Activated naive CD4-positive, alpha-beta T cell treated with anti-CD3 and anti-CD28 coated beads, Interleukin-2, amount 10 ng/mL, durations not matched to agents 7 days and 5 days (primary cell): ENCODE data around the gene RGS9.
A peak's percentile ranks its signal among the peaks of the same experiment; 100 is the strongest.

Experiments
- CTCF ChIA-PET: fragments of 350-600 bp; sonication (Branson Sonifier 250); formaldehyde crosslinking; loops from one replicate; lab custom pipeline; 2021; ENCODE audit warnings: antibody characterized with exemption; lab: Charles Lee
- DNase-seq: peaks from one replicate; pipeline ENCODE4 v3.0.0-alpha.2; 2020
- H3K27ac Mint-ChIP-seq: one replicate; pipeline ENCODE4 v1.8.0; 2021; ENCODE audit warnings: mild to moderate bottlenecking, moderate library complexity, mixed read lengths
- H3K27me3 Mint-ChIP-seq: one replicate; pipeline ENCODE4 v1.8.0; 2021; ENCODE audit warnings: mild to moderate bottlenecking, mixed read lengths
- H3K36me3 Mint-ChIP-seq: one replicate; pipeline ENCODE4 v1.8.0; 2021; ENCODE audit warnings: mixed read lengths
- H3K4me1 Mint-ChIP-seq: one replicate; pipeline ENCODE4 v1.8.0; 2021; ENCODE audit warnings: mixed read lengths
- H3K4me3 Mint-ChIP-seq: one replicate; pipeline ENCODE4 v1.8.0; 2021; ENCODE audit warnings: mild to moderate bottlenecking, moderate library complexity, mixed read lengths
- H3K9me3 Mint-ChIP-seq: one replicate; pipeline ENCODE4 v1.8.0; 2021; ENCODE audit warnings: mixed read lengths

RGS9 gene

GRCh38 chr17:65229621-65229995, 92.4 kb downstream of the RGS9 start:
- DNase-seq: no peak
- Mint-ChIP-seq H3K4me3 (no peak overlapping the region), H3K27ac (peak overlapping the region; percentile 72), H3K27me3 (peaks cover 53% of the 10 kb centered on the region), H3K4me1 (peaks cover 33% of the 10 kb centered on the region), H3K9me3 (no peaks in the 10 kb centered on the region), H3K36me3 (no peaks in the 10 kb centered on the region)
- CTCF ChIA-PET: interaction anchor here (1.0 to 4.5 kb wide), 7 partner anchors 11 to 936 kb away, joined by 3 to 35 read pairs (median 7); no protein-coding TSS in a partner anchor

- DNase-seq: no peak
- no peaks in the 10 kb centered on the region for H3K36me3 Mint-ChIP-seq
- CTCF ChIA-PET: interaction anchor here (0.5 to 4.5 kb wide), 9 partner anchors 9 to 935 kb away, joined by 3 to 35 read pairs (median 5); no protein-coding TSS in a partner anchor
- no peaks in the 10 kb centered on the region for H3K9me3 Mint-ChIP-seq
- H3K4me1 Mint-ChIP-seq: peaks cover 33% of the 10 kb centered on the region
- H3K27ac Mint-ChIP-seq: no peak overlapping the region
- H3K27me3 Mint-ChIP-seq: peaks cover 49% of the 10 kb centered on the region
- H3K4me3 Mint-ChIP-seq: no peak overlapping the region
These were observed 92.9 kb downstream of the RGS9 start for GRCh38 chr17:65230040-65230439.

GRCh38 chr17:65231086-65231485, 93.9 kb downstream of the RGS9 start:
- no peak for DNase-seq
- CTCF ChIA-PET: interaction anchor here (0.7 to 4.5 kb wide), 20 partner anchors 8 to 934 kb away, joined by 3 to 35 read pairs (median 6); no protein-coding TSS in a partner anchor
- H3K27ac Mint-ChIP-seq: no peak overlapping the region
- H3K27me3 Mint-ChIP-seq: peaks cover 41% of the 10 kb centered on the region
- peaks cover 33% of the 10 kb centered on the region for H3K4me1 Mint-ChIP-seq
- H3K9me3 Mint-ChIP-seq: no peaks in the 10 kb centered on the region
- H3K4me3 Mint-ChIP-seq: no peak overlapping the region
- H3K36me3 Mint-ChIP-seq: no peaks in the 10 kb centered on the region

- H3K27me3 Mint-ChIP-seq: peaks cover 34% of the 10 kb centered on the region
- H3K4me1 Mint-ChIP-seq: peaks cover 33% of the 10 kb centered on the region
- peak; percentile 65 for DNase-seq
- CTCF ChIA-PET: interaction anchor here (0.7 to 4.5 kb wide), 29 partner anchors 7 to 934 kb away, joined by 3 to 35 read pairs (median 4); no protein-coding TSS in a partner anchor
- no peak overlapping the region for H3K4me3 Mint-ChIP-seq
- no peaks in the 10 kb centered on the region for H3K9me3 Mint-ChIP-seq
- no peak overlapping the region for H3K27ac Mint-ChIP-seq
- H3K36me3 Mint-ChIP-seq: no peaks in the 10 kb centered on the region
These were observed 94.6 kb downstream of the RGS9 start for GRCh38 chr17:65231662-65232335.

GRCh38 chr17:65235284-65235683, 98.1 kb downstream of the RGS9 start:
- Mint-ChIP-seq H3K4me1 (peaks cover 3% of the 10 kb centered on the region), H3K27ac (no peak overlapping the region), H3K36me3 (no peaks in the 10 kb centered on the region), H3K4me3 (no peak overlapping the region), H3K9me3 (no peaks in the 10 kb centered on the region), H3K27me3 (peaks cover 31% of the 10 kb centered on the region)
- DNase-seq: no peak
- CTCF ChIA-PET: no interaction called here

GRCh38 chr17:65236321-65236720, 99.2 kb downstream of the RGS9 start:
- Mint-ChIP-seq H3K9me3 (no peaks in the 10 kb centered on the region), H3K4me1 (no peaks in the 10 kb centered on the region), H3K27ac (no peak overlapping the region), H3K4me3 (no peak overlapping the region), H3K27me3 (peaks cover 31% of the 10 kb centered on the region), H3K36me3 (no peaks in the 10 kb centered on the region)
- no peak for DNase-seq
- CTCF ChIA-PET: no interaction called here

GRCh38 chr17:65243838-65244625, 106.9 kb downstream of the RGS9 start:
- no peak overlapping the region for H3K27ac Mint-ChIP-seq
- no peaks in the 10 kb centered on the region for H3K36me3 Mint-ChIP-seq
- H3K4me1 Mint-ChIP-seq: peaks cover 7% of the 10 kb centered on the region
- DNase-seq: no peak
- H3K4me3 Mint-ChIP-seq: no peak overlapping the region
- no peaks in the 10 kb centered on the region for H3K9me3 Mint-ChIP-seq
- CTCF ChIA-PET: no interaction called here
- peaks cover 41% of the 10 kb centered on the region for H3K27me3 Mint-ChIP-seq

- H3K27ac Mint-ChIP-seq: no peak overlapping the region
- H3K4me1 Mint-ChIP-seq: peaks cover 7% of the 10 kb centered on the region
- peaks cover 51% of the 10 kb centered on the region for H3K27me3 Mint-ChIP-seq
- no peaks in the 10 kb centered on the region for H3K36me3 Mint-ChIP-seq
- H3K4me3 Mint-ChIP-seq: no peak overlapping the region
- CTCF ChIA-PET: interaction anchor here (0.5 to 1.3 kb wide), 2 partner anchors 48 to 183 kb away, joined by 3 to 4 read pairs; no protein-coding TSS in a partner anchor
- no peak for DNase-seq
- H3K9me3 Mint-ChIP-seq: no peaks in the 10 kb centered on the region
These were observed 109.1 kb downstream of the RGS9 start for GRCh38 chr17:65246252-65246651.

GRCh38 chr17:65249774-65250173, 112.6 kb downstream of the RGS9 start:
- Mint-ChIP-seq H3K36me3 (no peaks in the 10 kb centered on the region), H3K4me1 (no peaks in the 10 kb centered on the region), H3K27me3 (peaks cover 60% of the 10 kb centered on the region), H3K4me3 (no peak overlapping the region), H3K9me3 (no peaks in the 10 kb centered on the region), H3K27ac (no peak overlapping the region)
- no peak for DNase-seq
- CTCF ChIA-PET: no interaction called here

- DNase-seq: no peak
- CTCF ChIA-PET: interaction anchor here (0.7 kb wide), 1 partner anchor 313 kb away, joined by 3 read pairs; no protein-coding TSS in a partner anchor
- H3K4me3 Mint-ChIP-seq: no peak overlapping the region
- H3K27ac Mint-ChIP-seq: no peak overlapping the region
- H3K4me1 Mint-ChIP-seq: no peaks in the 10 kb centered on the region
- H3K27me3 Mint-ChIP-seq: peaks cover 41% of the 10 kb centered on the region
- H3K9me3 Mint-ChIP-seq: peaks cover 8% of the 10 kb centered on the region
- no peaks in the 10 kb centered on the region for H3K36me3 Mint-ChIP-seq
These were observed 117.0 kb downstream of the RGS9 start for GRCh38 chr17:65254166-65254565.

- no peaks in the 10 kb centered on the region for H3K36me3 Mint-ChIP-seq
- H3K4me1 Mint-ChIP-seq: peaks cover 21% of the 10 kb centered on the region
- no peak overlapping the region for H3K4me3 Mint-ChIP-seq
- peaks cover 35% of the 10 kb centered on the region for H3K27me3 Mint-ChIP-seq
- no peak for DNase-seq
- CTCF ChIA-PET: interaction anchor here (1.9 kb wide), 1 partner anchor 27 kb away, joined by 5 read pairs; no protein-coding TSS in a partner anchor
- no peak overlapping the region for H3K27ac Mint-ChIP-seq
- H3K9me3 Mint-ChIP-seq: peaks cover 8% of the 10 kb centered on the region
These were observed 122.1 kb downstream of the RGS9 start for GRCh38 chr17:65259281-65259680.

- Mint-ChIP-seq H3K4me1 (peaks cover 23% of the 10 kb centered on the region), H3K36me3 (no peaks in the 10 kb centered on the region), H3K27ac (no peak overlapping the region), H3K27me3 (peaks cover 33% of the 10 kb centered on the region), H3K9me3 (peaks cover 8% of the 10 kb centered on the region), H3K4me3 (no peak overlapping the region)
- CTCF ChIA-PET: interaction anchor here (1.9 kb wide), 1 partner anchor 28 kb away, joined by 5 read pairs; no protein-coding TSS in a partner anchor
- no peak for DNase-seq
These were observed 122.7 kb downstream of the RGS9 start for GRCh38 chr17:65259696-65260485.

- CTCF ChIA-PET: interaction anchor here (1.9 kb wide), 1 partner anchor 28 kb away, joined by 5 read pairs; no protein-coding TSS in a partner anchor
- H3K4me3 Mint-ChIP-seq: no peak overlapping the region
- DNase-seq: no peak
- peaks cover 33% of the 10 kb centered on the region for H3K27me3 Mint-ChIP-seq
- peak overlapping the region; percentile 1 for H3K27ac Mint-ChIP-seq
- H3K9me3 Mint-ChIP-seq: peaks cover 11% of the 10 kb centered on the region
- peaks cover 30% of the 10 kb centered on the region for H3K4me1 Mint-ChIP-seq
- H3K36me3 Mint-ChIP-seq: peaks cover 2% of the 10 kb centered on the region
These were observed 123.5 kb downstream of the RGS9 start for GRCh38 chr17:65260626-65261025.
